22Rv1 (cell line): ENCODE data around the gene ZNF486.
A peak's percentile ranks its signal among the peaks of the same experiment; 100 is the strongest.
"Not testable (repeated sequence)": the region's sequence is repeated elsewhere in the genome, so short reads cannot be mapped to it uniquely, and the experiment has no call there.

Experiments used
- H3K27ac ChIP-seq: fragments of 450-650 bp; 2 replicates; pipeline ENCODE4 v1.5.1; 2017
- ZFX ChIP-seq: fragments of 450-650 bp; IDR thresholded peaks from 2 replicates; pipeline ENCODE4 v1.6.1; 2017; ENCODE audit warnings: antibody characterized with exemption, borderline replicate concordance
- TF ChIP-seq, protein P1 (sequence below): fragments of 450-650 bp; IDR thresholded peaks from 2 replicates; pipeline ENCODE4 v1.5.1; 2017; ENCODE audit warnings: mild to moderate bottlenecking

Gene ZNF486

GRCh38 chr19:20186174-20186573, 19.2 kb downstream of the ZNF486 start:
- no peak for TF ChIP-seq ZFX
- TF ChIP-seq, protein P1, sequence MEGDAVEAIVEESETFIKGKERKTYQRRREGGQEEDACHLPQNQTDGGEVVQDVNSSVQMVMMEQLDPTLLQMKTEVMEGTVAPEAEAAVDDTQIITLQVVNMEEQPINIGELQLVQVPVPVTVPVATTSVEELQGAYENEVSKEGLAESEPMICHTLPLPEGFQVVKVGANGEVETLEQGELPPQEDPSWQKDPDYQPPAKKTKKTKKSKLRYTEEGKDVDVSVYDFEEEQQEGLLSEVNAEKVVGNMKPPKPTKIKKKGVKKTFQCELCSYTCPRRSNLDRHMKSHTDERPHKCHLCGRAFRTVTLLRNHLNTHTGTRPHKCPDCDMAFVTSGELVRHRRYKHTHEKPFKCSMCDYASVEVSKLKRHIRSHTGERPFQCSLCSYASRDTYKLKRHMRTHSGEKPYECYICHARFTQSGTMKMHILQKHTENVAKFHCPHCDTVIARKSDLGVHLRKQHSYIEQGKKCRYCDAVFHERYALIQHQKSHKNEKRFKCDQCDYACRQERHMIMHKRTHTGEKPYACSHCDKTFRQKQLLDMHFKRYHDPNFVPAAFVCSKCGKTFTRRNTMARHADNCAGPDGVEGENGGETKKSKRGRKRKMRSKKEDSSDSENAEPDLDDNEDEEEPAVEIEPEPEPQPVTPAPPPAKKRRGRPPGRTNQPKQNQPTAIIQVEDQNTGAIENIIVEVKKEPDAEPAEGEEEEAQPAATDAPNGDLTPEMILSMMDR, result no peak

DNA sequence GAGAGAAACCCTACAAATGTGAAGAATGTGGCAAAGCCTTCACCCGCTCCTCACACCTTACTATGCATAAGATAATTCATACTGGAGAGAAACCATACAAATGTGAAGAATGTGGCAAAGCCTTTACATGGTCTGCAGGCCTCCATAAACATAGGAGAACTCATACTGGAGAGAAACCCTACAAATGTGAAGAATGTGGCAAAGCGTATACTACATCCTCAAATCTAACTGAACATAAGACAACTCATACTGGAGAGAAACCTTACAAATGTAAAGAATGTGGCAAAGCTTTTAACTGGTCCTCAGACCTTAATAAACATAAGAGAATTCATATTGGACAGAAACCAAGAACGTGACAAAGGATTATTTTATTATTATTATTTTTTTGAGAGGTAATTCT, 30.7 kb downstream of the ZNF486 start:
- TF ChIP-seq, protein P1, result no peak
- no peak for TF ChIP-seq ZFX
- no peak overlapping the region for H3K27ac ChIP-seq

More at GRCh38 chr19:20186174-20186573, 19.2 kb downstream of the ZNF486 start:
- no peak overlapping the region for H3K27ac ChIP-seq

DNA sequence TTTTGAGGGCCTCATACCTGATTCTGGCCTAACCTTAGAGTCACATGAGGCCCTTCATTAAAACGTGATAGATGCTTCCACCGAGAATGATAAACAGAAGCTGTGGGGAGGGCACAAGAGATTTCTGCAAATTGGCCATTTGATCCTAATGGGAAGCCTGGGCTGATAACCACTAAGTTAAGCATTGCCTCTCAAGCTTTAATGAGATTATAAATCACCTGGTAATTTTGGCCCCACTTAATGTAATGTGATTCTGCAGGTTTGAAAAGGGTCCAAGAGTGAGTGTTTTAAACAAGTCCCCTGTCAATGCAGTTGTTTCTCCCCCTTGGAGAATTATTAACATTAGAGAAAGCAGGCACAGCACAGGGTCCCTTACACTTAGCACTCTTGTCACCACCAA, 42.0 kb downstream of the ZNF486 start:
- TF ChIP-seq, protein P1, result no peak
- no peak for TF ChIP-seq ZFX
- H3K27ac ChIP-seq, result no peak overlapping the region

GRCh38 chr19:20214366-20214765, 47.4 kb downstream of the ZNF486 start:
- H3K27ac ChIP-seq, result not testable (repeated sequence)

DNA sequence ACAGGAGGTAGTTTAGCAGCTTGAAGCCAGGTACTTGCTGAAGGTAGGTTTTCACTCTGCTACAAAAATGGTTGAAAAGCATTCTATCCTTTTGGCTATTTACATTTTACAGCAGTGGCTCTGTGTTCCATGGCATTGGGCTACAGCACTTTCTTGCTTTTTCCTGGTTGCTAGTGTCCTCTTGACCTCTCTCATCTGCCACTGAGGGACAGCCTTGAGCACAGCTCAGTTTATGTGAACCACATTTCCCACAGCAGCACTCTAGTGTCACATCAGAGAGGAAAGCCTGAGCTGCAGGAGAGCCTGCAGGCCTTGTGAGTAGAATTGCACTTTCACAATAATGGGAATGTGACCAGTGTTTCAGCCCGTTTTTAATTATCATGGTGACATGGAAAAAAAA, 54.6 kb downstream of the ZNF486 start:
- H3K27ac ChIP-seq, result not testable (repeated sequence)

DNA sequence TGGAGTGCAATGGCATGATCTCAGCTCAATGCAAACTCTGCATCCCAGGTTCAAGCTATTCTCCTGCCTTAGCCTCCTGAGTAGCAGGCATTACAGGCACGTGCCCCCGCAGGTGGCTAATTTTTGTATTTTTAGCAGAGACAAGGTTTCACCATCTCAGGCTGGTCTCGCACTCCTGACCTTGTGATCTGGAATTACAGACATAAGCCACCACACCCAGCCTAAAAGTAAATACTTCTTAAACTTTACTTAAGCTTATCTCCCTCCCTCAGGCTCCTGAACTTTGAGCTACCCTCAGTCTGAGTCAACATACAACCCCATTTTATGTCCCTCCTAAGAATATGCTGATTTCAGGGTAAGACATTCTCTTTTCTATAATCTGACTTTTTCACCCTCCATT, 66.1 kb downstream of the ZNF486 start:
- TF ChIP-seq ZFX, result no peak
- TF ChIP-seq, protein P1, result no peak
- H3K27ac ChIP-seq, result peak overlapping the region; percentile 31

GRCh38 chr19:20235156-20235555, 68.1 kb downstream of the ZNF486 start:
- TF ChIP-seq ZFX, result no peak
- TF ChIP-seq, protein P1, result no peak
- H3K27ac ChIP-seq, result no peak overlapping the region

DNA sequence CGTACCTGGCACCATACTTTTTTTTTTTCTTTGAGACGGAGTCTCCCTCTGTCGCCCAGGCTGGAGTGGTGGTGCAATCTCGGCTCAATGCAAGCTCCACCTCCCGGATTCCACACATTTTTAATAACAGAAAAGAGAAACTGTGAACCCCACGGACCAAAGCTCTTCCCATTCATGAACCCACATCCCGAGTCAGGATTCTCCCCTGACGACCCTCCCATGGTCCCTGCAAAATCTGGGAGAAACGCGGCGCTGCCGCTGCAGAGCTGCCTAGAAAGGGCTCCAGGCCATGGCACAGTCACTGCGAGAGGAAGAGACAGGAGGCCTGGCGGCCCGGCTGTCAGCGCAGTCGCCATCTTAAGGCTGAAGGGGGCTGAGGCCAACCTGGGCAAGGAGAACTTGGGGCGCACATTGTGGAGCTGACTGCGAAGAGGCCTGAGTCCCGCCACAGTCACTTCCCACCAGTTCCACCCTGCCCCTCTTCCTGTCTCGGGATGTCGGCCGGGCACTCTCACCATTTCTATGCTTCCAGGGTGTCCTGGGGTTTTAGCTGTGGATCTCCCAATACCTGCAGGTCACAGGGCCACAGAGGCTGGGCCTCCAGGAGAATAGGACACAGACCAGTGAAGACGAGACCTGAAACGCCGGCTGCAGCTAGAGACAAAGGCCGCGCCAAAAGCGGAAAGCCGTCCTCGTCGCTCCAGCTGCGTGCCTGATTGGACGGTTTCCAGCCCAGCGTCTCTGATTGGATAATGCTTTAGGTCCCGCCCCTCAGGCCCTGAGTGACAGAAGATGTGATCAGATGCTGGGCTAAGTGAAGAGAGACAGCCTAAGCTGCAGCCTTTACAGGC, 71.0 kb downstream of the ZNF486 start:
- H3K27ac ChIP-seq, result no peak overlapping the region
- no peak for TF ChIP-seq ZFX
- TF ChIP-seq, protein P1, result no peak
